HepG2 (cell line): Measurements from ENCODE around the gene SEC14L5. TPM values are rescaled to one million over a fixed set of nuclear protein-coding genes. Genes with fewer than 3 reads are reported as not detected.

Source experiments
- ATF7 ChIP-seq, 2 experiments: fragments of 450-650 bp in 1 of 2; sonication (generic) in 1 of 2; formaldehyde crosslinking in 1 of 2; IDR thresholded peaks; 2 replicates each; pipeline versions ENCODE4 v1.4.0 to v1.6.1; 2016 to 2020; ENCODE audit warnings: antibody characterized with exemption in 1 of 2, mild to moderate bottlenecking in 1 of 2, missing genetic modification reagents in 1 of 2
- CHD2 ChIP-seq: IDR thresholded peaks from 2 replicates; pipeline ENCODE4 v1.6.1; 2011; ENCODE audit warnings: low read depth, low read length, improper control_type of control experiment
- ELF3 ChIP-seq: IDR thresholded peaks from 2 replicates; pipeline ENCODE4 v1.6.1; 2016; ENCODE audit warnings: missing genetic modification reagents, missing compliant biosample characterization
- ETV6 ChIP-seq: sonication (generic); formaldehyde crosslinking; conservative IDR thresholded peaks from 2 replicates; pipeline ENCODE4 v1.4.0; 2020; ENCODE audit warnings: missing genetic modification reagents
- ISL2 ChIP-seq: sonication (generic); formaldehyde crosslinking; IDR thresholded peaks from 2 replicates; pipeline ENCODE4 v1.5.0; 2020; ENCODE audit warnings: missing genetic modification reagents
- RBM39 ChIP-seq: fragments of 200-400 bp; formaldehyde crosslinking; IDR thresholded peaks from one replicate; pipeline ENCODE4 v1.6.1; 2018; ENCODE audit warnings: antibody characterized with exemption, mild to moderate bottlenecking, low read depth, low read length; ENCODE audit not compliant: poor library complexity, severe bottlenecking
- SP140L ChIP-seq: sonication (generic); formaldehyde crosslinking; IDR thresholded peaks from 2 replicates; pipeline ENCODE4 v1.4.0; 2020; ENCODE audit warnings: missing genetic modification reagents, borderline replicate concordance
- ZMYM3 ChIP-seq: sonication (generic); formaldehyde crosslinking; IDR thresholded peaks from 2 replicates; pipeline ENCODE4 v1.5.1; 2020; ENCODE audit warnings: mild to moderate bottlenecking, missing genetic modification reagents
- ZNF333 ChIP-seq: sonication (generic); formaldehyde crosslinking; IDR thresholded peaks from 2 replicates; pipeline ENCODE4 v1.4.0; 2020; ENCODE audit warnings: mild to moderate bottlenecking, missing genetic modification reagents, borderline replicate concordance
- ZNF547 ChIP-seq: sonication (generic); formaldehyde crosslinking; IDR thresholded peaks from 2 replicates; pipeline ENCODE4 v1.5.1; 2020; ENCODE audit warnings: mild to moderate bottlenecking, missing genetic modification reagents
- ZNF768 ChIP-seq: sonication (generic); formaldehyde crosslinking; IDR thresholded peaks from 2 replicates; pipeline ENCODE4 v1.4.0; 2020; ENCODE audit warnings: missing genetic modification reagents
- ZSCAN25 ChIP-seq: sonication (generic); formaldehyde crosslinking; IDR thresholded peaks from 2 replicates; pipeline ENCODE4 v1.8.0; 2022; ENCODE audit warnings: mild to moderate bottlenecking, missing genetic modification reagents
- polyA plus RNA-seq, 8 experiments: library from polyadenylated mRNA; depleted of rRNA in 3 of 8; stranded (reverse) in 7 of 8; unstranded in 1 of 8; fragments of >200 nt; fragmentation: Illumina TruSeq in 4 of 8; extraction: Trizol in 4 of 8; gene quantifications; 2 replicates each; pipeline versions ENCODE4 v1.2.1 to v1.2.3, GENCODE V29; 2011 to 2016; ENCODE audit warnings: low read depth in 4 of 8, missing spikeins in 1 of 8, mixed read lengths in 1 of 8; ENCODE audit not compliant: insufficient read depth in 1 of 8
- total RNA-seq, 5 experiments: library from RNA; depleted of rRNA; stranded (reverse); fragments of >200 nt; fragmentation: Illumina TruSeq; extraction: Trizol; gene quantifications; 2 replicates each; pipeline ENCODE4 v1.2.3, GENCODE V29; 2016; ENCODE audit warnings: low read depth in 1 of 5
- TF ChIP-seq, protein P1 (sequence below): sonication (generic); formaldehyde crosslinking; IDR thresholded peaks from 2 replicates; pipeline ENCODE4 v1.4.0; 2020; ENCODE audit warnings: mild to moderate bottlenecking, missing genetic modification reagents
- TF ChIP-seq, protein P2 (sequence below): sonication (generic); formaldehyde crosslinking; IDR thresholded peaks from 2 replicates; pipeline ENCODE4 v1.8.1; 2023; ENCODE audit warnings: mild to moderate bottlenecking, missing genetic modification reagents, borderline replicate concordance
- TF ChIP-seq, protein P3 (sequence below): sonication (generic); formaldehyde crosslinking; IDR thresholded peaks from 2 replicates; pipeline ENCODE4 v1.5.0; 2020; ENCODE audit warnings: mild to moderate bottlenecking, missing genetic modification reagents
- TF ChIP-seq, protein P4 (sequence below): sonication (generic); formaldehyde crosslinking; IDR thresholded peaks from 2 replicates; pipeline ENCODE4 v1.9.0; 2021; ENCODE audit warnings: missing genetic modification reagents, mild to moderate bottlenecking, borderline replicate concordance

SEC14L5 gene
- total and polyA plus RNA-seq, 2 of the 13 experiments (the other 11 are each of a cell fraction or from before 2014, with no cell fraction given): 0.40 to 0.42 TPM

DNA sequence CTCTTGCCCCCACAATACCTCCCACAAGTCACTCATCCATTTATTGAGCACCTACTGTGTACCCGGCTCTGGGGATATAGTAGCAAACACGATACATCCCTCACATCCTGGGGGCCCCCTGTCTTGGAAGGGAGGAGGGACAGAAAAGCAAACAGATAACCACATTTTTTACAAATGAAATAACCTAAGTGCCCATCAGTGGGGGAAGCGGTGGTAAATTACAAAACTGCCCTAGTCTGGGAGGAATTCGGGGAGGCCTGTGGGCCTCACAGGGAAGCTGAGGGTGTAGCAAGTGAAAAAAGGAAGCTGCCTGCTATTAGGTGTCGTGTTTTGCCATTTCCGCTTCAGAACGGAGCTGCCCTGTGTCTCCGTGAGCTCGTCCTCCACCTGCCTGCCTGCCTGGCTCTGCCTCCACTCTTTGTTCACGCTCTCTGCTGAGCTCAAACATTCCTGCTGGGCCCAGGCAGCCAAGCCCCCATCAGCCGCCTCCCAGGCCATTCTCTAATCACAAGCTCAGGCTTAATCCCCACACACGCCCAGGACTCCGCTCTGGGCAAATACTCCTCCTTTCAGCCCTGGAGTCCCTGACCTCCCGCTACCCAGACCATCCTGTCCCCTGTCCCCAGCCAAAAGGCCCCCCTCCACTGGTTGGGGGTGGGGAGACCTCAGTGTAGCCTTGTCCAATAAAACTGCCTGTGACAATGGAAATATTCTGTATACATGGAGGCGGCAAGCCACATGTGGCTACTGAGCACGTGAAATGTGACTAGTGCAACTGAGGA, 10.2 kb upstream of the SEC14L5 start (continued):
- TF ChIP-seq, protein P1, sequence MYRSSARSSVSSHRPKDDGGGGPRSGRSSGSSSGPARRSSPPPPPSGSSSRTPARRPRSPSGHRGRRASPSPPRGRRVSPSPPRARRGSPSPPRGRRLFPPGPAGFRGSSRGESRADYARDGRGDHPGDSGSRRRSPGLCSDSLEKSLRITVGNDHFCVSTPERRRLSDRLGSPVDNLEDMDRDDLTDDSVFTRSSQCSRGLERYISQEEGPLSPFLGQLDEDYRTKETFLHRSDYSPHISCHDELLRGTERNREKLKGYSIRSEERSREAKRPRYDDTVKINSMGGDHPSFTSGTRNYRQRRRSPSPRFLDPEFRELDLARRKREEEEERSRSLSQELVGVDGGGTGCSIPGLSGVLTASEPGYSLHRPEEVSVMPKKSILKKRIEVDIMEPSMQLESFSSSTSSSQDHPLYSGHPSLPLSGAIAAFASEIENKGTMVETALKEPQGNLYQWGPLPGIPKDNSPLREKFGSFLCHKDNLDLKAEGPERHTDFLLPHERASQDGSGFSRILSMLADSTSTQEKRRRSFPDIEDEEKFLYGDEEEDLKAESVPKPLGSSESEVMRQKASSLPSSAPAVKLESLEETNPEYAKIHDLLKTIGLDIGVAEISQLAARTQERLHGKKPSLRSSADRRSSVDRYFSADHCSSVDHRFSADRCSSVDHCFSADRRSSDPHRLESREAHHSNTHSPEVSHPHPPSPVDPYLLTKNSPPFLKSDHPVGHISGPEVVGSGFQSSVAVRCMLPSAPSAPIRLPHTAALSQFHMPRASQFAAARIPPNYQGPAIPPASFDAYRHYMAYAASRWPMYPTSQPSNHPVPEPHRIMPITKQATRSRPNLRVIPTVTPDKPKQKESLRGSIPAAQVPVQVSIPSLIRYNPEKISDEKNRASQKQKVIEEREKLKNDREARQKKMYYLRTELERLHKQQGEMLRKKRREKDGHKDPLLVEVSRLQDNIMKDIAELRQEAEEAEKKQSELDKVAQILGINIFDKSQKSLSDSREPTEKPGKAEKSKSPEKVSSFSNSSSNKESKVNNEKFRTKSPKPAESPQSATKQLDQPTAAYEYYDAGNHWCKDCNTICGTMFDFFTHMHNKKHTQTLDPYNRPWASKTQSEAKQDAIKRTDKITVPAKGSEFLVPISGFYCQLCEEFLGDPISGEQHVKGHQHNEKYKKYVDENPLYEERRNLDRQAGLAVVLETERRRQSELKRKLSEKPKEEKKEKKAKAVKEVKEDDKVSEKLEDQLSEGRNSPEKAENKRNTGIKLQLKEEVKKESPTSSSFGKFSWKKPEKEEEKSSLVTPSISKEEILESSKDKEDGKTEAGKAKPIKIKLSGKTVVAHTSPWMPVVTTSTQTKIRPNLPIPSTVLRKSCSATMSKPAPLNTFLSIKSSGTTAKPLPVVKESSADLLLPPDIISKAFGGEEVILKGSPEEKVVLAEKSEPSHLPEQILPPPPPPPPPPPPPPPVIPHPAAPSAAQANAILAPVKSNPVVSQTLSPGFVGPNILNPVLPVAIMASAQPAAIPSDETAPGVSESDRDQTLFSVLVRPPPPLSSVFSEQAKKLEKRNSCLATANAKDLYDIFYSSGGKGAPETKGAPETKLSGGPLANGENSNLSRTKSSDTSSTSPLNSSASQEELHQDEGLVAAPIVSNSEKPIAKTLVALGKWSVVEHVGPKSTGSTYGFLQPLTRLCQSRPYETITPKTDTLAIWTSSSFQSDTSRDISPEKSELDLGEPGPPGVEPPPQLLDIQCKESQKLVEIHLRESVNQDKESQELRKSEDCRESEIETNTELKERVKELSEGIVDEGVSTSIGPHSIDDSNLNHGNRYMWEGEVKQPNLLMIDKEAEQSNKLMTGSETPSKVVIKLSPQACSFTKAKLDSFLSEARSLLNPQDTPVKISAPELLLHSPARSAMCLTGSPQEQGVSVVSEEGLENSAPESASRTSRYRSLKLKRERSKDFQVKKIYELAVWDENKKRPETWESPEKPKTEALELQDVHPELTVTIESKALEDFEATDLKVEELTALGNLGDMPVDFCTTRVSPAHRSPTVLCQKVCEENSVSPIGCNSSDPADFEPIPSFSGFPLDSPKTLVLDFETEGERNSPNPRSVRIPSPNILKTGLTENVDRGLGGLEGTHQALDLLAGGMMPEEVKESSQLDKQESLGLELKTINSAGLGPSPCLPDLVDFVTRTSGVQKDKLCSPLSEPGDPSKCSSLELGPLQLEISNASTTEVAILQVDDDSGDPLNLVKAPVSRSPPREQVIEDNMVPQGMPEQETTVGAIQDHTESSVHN (CRISPR knock-in tag): no peak
- peak; percentile 43; the same call in 1 of the 2 replicates for TF ChIP-seq SP140L (CRISPR knock-in tag)
- TF ChIP-seq ZNF768 (CRISPR knock-in tag): peak; percentile 63
- 0 out of 2 replicates have a peak, but pooled peaks have one; percentile 57 for TF ChIP-seq ZNF333 (CRISPR knock-in tag)
- TF ChIP-seq ATF7 (IDR thresholded peaks at IDR 0.05): no peak
- no peak for TF ChIP-seq ATF7 (CRISPR knock-in tag; IDR thresholded peaks at IDR 0.05)
- TF ChIP-seq CHD2: no peak
- TF ChIP-seq ELF3 (CRISPR knock-in tag): peak; percentile 77
- TF ChIP-seq, protein P2, sequence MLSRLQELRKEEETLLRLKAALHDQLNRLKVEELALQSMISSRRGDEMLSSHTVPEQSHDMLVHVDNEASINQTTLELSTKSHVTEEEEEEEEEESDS (CRISPR knock-in tag): no peak
- 0 out of 2 replicates have a peak, but pooled peaks have one; percentile 70 for TF ChIP-seq ZNF547 (CRISPR knock-in tag)
- TF ChIP-seq, protein P3, sequence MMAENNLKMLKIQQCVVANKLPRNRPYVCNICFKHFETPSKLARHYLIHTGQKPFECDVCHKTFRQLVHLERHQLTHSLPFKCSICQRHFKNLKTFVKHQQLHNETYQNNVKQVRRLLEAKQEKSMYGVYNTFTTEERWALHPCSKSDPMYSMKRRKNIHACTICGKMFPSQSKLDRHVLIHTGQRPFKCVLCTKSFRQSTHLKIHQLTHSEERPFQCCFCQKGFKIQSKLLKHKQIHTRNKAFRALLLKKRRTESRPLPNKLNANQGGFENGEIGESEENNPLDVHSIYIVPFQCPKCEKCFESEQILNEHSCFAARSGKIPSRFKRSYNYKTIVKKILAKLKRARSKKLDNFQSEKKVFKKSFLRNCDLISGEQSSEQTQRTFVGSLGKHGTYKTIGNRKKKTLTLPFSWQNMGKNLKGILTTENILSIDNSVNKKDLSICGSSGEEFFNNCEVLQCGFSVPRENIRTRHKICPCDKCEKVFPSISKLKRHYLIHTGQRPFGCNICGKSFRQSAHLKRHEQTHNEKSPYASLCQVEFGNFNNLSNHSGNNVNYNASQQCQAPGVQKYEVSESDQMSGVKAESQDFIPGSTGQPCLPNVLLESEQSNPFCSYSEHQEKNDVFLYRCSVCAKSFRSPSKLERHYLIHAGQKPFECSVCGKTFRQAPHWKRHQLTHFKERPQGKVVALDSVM (CRISPR knock-in tag): peak; percentile 80; the same call in 1 of the 2 replicates
- TF ChIP-seq ISL2 (CRISPR knock-in tag): peak; percentile 55; the same call in 1 of the 2 replicates
- peak; percentile 59 for TF ChIP-seq ZMYM3 (CRISPR knock-in tag)
- no peak for TF ChIP-seq ETV6 (CRISPR knock-in tag)
- TF ChIP-seq, protein P4, sequence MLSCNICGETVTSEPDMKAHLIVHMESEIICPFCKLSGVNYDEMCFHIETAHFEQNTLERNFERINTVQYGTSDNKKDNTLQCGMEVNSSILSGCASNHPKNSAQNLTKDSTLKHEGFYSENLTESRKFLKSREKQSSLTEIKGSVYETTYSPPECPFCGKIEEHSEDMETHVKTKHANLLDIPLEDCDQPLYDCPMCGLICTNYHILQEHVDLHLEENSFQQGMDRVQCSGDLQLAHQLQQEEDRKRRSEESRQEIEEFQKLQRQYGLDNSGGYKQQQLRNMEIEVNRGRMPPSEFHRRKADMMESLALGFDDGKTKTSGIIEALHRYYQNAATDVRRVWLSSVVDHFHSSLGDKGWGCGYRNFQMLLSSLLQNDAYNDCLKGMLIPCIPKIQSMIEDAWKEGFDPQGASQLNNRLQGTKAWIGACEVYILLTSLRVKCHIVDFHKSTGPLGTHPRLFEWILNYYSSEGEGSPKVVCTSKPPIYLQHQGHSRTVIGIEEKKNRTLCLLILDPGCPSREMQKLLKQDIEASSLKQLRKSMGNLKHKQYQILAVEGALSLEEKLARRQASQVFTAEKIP (CRISPR knock-in tag): no peak
- TF ChIP-seq RBM39: peak; percentile 26
- TF ChIP-seq ZSCAN25 (CRISPR knock-in tag): no peak
